ENCODE data around the gene SCOC. TPM values are rescaled to one million over a fixed set of nuclear protein-coding genes. Genes with fewer than 3 reads are reported as not detected.
A peak's percentile ranks its signal among the peaks of the same experiment; 100 is the strongest.
"Not testable (repeated sequence)": the region's sequence is repeated elsewhere in the genome, so short reads cannot be mapped to it uniquely, and the experiment has no call there.

SCOC gene
- total RNA-seq, 4 donors from 2014 or later = 21.5 to 36.6 (median 30.6) TPM

DNA sequence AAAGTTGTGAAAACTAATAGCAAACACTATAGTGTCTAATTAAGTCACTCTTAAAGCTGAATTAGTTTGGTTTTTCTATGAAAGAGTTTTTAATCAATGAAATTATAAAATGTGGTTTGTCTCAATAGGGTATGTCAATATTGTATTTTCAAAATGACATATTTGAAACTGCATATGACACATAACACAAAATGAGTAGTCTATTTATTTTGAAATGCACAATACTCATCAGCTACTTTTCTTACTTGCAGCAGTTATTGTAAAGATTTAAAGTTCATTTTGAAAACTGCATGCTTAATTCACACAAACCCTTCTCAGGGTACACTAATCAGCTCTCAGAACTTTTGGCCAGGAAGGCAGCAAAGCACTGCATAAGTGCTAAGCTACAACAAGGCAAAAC, 32.8 kb downstream of the SCOC start:
- in situ Hi-C loops (cut with MboI; ENCODE audit: low sequenced_read_pairs in 4 of 4) = no loop called here

GRCh38 chr4:140408974-140409373, 35.5 kb downstream of the SCOC start:
- ATAC-seq (no peak), DNase-seq (no peak)
- intact Hi-C loops (cut with DNase I; ENCODE audit: low total_unique reads) = no loop called here
- no peak overlapping the region for H3K27ac ChIP-seq
- H3K27me3 ChIP-seq = no peaks in the 10 kb centered on the region
- no peaks in the 10 kb centered on the region for H3K4me1 ChIP-seq
- in situ Hi-C loops (cut with MboI; ENCODE audit: low sequenced_read_pairs in 4 of 4) = no loop called here
- H3K9me3 ChIP-seq = no peaks in the 10 kb centered on the region
- no peak overlapping the region for H3K4me3 ChIP-seq
- no peaks in the 10 kb centered on the region for H3K36me3 ChIP-seq
- TF ChIP-seq, protein P1, sequence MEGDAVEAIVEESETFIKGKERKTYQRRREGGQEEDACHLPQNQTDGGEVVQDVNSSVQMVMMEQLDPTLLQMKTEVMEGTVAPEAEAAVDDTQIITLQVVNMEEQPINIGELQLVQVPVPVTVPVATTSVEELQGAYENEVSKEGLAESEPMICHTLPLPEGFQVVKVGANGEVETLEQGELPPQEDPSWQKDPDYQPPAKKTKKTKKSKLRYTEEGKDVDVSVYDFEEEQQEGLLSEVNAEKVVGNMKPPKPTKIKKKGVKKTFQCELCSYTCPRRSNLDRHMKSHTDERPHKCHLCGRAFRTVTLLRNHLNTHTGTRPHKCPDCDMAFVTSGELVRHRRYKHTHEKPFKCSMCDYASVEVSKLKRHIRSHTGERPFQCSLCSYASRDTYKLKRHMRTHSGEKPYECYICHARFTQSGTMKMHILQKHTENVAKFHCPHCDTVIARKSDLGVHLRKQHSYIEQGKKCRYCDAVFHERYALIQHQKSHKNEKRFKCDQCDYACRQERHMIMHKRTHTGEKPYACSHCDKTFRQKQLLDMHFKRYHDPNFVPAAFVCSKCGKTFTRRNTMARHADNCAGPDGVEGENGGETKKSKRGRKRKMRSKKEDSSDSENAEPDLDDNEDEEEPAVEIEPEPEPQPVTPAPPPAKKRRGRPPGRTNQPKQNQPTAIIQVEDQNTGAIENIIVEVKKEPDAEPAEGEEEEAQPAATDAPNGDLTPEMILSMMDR (IDR thresholded peaks at IDR 0.05 in 4 of 5, conservative IDR thresholded peaks at IDR 0.05 in 1 of 5) = no peak
- TF ChIP-seq POLR2A (IDR thresholded peaks at IDR 0.05) = no peak

More for the DNA sequence above, 32.8 kb downstream of the SCOC start:
- Histone ChIP-seq H3K27ac (no peak overlapping the region), H3K36me3 (no peaks in the 10 kb centered on the region), H3K4me3 (no peak overlapping the region), H3K9me3 (no peaks in the 10 kb centered on the region), H3K4me1 (no peaks in the 10 kb centered on the region), H3K27me3 (no peaks in the 10 kb centered on the region)
- TF ChIP-seq POLR2A (IDR thresholded peaks at IDR 0.05) = no peak
- TF ChIP-seq, protein P1 (IDR thresholded peaks at IDR 0.05 in 4 of 5, conservative IDR thresholded peaks at IDR 0.05 in 1 of 5) = no peak
- intact Hi-C loops (cut with DNase I; ENCODE audit: low total_unique reads) = no loop called here
- no peak for DNase-seq
- no peak for ATAC-seq

GRCh38 chr4:140413130-140413969, 39.9 kb downstream of the SCOC start:
- DNase-seq; ATAC-seq; H3K27ac ChIP-seq; H3K4me3 ChIP-seq; intact Hi-C loops (cut with DNase I; ENCODE audit: low total_unique reads); H3K9me3 ChIP-seq; H3K4me1 ChIP-seq; H3K27me3 ChIP-seq; in situ Hi-C loops (cut with MboI; ENCODE audit: low sequenced_read_pairs in 4 of 4); H3K36me3 ChIP-seq: not testable (repeated sequence)

DNA sequence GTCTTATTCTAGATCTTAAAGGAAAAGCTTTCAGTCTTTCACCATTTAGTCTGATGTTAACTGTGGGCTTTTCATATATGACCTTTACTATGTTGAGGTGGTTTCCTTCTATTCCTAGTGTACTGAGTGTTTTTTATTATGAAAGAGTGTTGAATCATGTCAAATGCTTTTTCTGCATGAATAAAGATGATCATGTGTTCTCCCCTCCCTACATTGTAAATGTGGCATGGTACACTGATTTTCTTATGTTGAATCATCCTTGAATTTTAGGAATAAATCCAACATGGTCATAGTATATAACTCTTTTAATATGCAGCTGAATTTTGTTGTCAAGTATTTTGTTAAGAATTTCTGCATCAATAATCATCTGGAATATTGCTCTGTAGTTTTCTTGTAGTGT, 49.7 kb downstream of the SCOC start:
- DNase-seq (no peak), ATAC-seq (no peak)
- TF ChIP-seq, protein P1 (IDR thresholded peaks at IDR 0.05 in 4 of 5, conservative IDR thresholded peaks at IDR 0.05 in 1 of 5) = no peak
- TF ChIP-seq POLR2A (IDR thresholded peaks at IDR 0.05) = no peak
- Histone ChIP-seq H3K27me3 (no peaks in the 10 kb centered on the region), H3K27ac (no peak overlapping the region), H3K9me3 (no peaks in the 10 kb centered on the region), H3K36me3 (no peaks in the 10 kb centered on the region), H3K4me1 (peaks cover 4 to 9% of the 10 kb centered on the region in 2 donors), H3K4me3 (no peak overlapping the region)
- intact Hi-C loops (cut with DNase I; ENCODE audit: low total_unique reads) = no loop called here
- in situ Hi-C loops (cut with MboI; ENCODE audit: low sequenced_read_pairs in 4 of 4) = no loop called here

- ATAC-seq = no peak
- H3K36me3 ChIP-seq = no peaks in the 10 kb centered on the region
- in situ Hi-C loops (cut with MboI; ENCODE audit: low sequenced_read_pairs in 4 of 4) = no loop called here
- no peaks in the 10 kb centered on the region for H3K27me3 ChIP-seq
- DNase-seq = no peak
- no peaks in the 10 kb centered on the region for H3K9me3 ChIP-seq
- H3K27ac ChIP-seq = no peak overlapping the region
- intact Hi-C loops (cut with DNase I; ENCODE audit: low total_unique reads) = no loop called here
- peaks cover 4 to 9% of the 10 kb centered on the region in 2 donors for H3K4me1 ChIP-seq
- TF ChIP-seq, protein P1 (IDR thresholded peaks at IDR 0.05 in 4 of 5, conservative IDR thresholded peaks at IDR 0.05 in 1 of 5) = no peak
- no peak for TF ChIP-seq POLR2A (IDR thresholded peaks at IDR 0.05)
- H3K4me3 ChIP-seq = peak overlapping the region; percentile 58 to 65 (median 64)
Measured at GRCh38 chr4:140426610-140427105, 53.2 kb downstream of the SCOC start.
